Pancreas (tissue), 10 donors: ENCODE results near the gene MBOAT2. TPM values are rescaled to one million over a fixed set of nuclear protein-coding genes. Genes with fewer than 3 reads are reported as not detected.
"Not testable (repeated sequence)": the region's sequence is repeated elsewhere in the genome, so short reads cannot be mapped to it uniquely, and the experiment has no call there.

Experiments
- ATAC-seq, 4 donors: fragments of 200-7000 bp; cut with Tn5 transposase; one replicate each; pipeline versions ENCODE4 v1.8.0 to v1.9.1; 2020; ENCODE audit warnings: mild to moderate bottlenecking in 4 of 4, moderate library complexity in 4 of 4
- DNase-seq, 6 donors: peaks; one replicate each; pipeline ENCODE4 v3.0.0-alpha.2; 2020
- FAIRE-seq: peaks from 2 replicates; lab custom pipeline; 2012; peaks lifted over from hg19 to GRCh38; lab: Jason Lieb, UNC
- H3K27ac ChIP-seq, 4 donors: fragments of 200-600 bp; sonication (generic); 1 replicate in 3 of 4; 2 replicates in 1 of 4; pipeline versions ENCODE4 v1.5.0 to v1.8.0; 2020
- H3K27me3 ChIP-seq, 4 donors: fragments of 200-600 bp; one replicate each; pipeline ENCODE4 v1.8.0; 2021
- H3K36me3 ChIP-seq, 3 donors: fragments of 200-600 bp; sonication (generic) in 1 of 3; one replicate each; pipeline versions ENCODE4 v1.5.0 to v1.8.0; 2020 to 2021
- H3K4me1 ChIP-seq, 3 donors: fragments of 200-600 bp; one replicate each; pipeline ENCODE4 v1.8.0; 2021
- H3K4me3 ChIP-seq, 4 donors: fragments of 200-600 bp; sonication (generic) in 2 of 4; one replicate each; pipeline versions ENCODE4 v1.5.0 to v1.8.0; 2020 to 2021
- H3K9me3 ChIP-seq, 4 donors: fragments of 200-600 bp; one replicate each; pipeline ENCODE4 v1.8.0; 2021
- WGBS, 2 donors: extraction: QIAGEN DNeasy Blood & Tissue Kit; methylation state at CpG; one replicate each; pipeline ENCODE4 v1.1.7; 2013; 5-methylcytosine and 5-hydroxymethylcytosine counted together
- intact Hi-C, 3 donors: fragments of 100-400 bp; cut with DNase I; formaldehyde crosslinking; loops; one replicate each; pipeline versions ENCODE4 v1.11.1 to v1.14.2; 2022
- polyA plus RNA-seq, 2 donors: library from polyadenylated mRNA; stranded (reverse); fragments of 200-250 nt; gene quantifications; one replicate each; pipeline ENCODE4 v1.2.3, GENCODE V29; 2013
- total RNA-seq, 6 donors: library from RNA; stranded (reverse); fragmentation: NEBNext Ultra II Directional in 4 of 6; extraction: Animal tissue kit (Norgen Biotek cat#: 25700) in 4 of 6; gene quantifications; one replicate each; pipeline versions ENCODE4 v1.2.1 to v1.2.4, GENCODE V29; 2021 to 2023
- TF ChIP-seq, protein P1 (sequence below), 4 donors: fragments of 200-600 bp; sonication (generic) in 3 of 4; IDR thresholded peaks; one replicate each; pipeline versions ENCODE4 v1.5.0 to v1.8.0; 2021; ENCODE audit warnings: antibody characterized with exemption in 4 of 4
- donor health status: healthy with polysubstance abuse.
- donor health status: DM: no; HTN: no; CAD: no; lungs with moderate emphysema.
- donor health status: DM: no; HTN: no; CAD: no.
- donor health status: control.
- donor health status: control.
- donor health status: Bipolar disorder and iron deficiency.
- donor health status: DM: yes; HTN: yes; CAD: no.
- donor health status: DM: no; HTN: no; CAD: no.
- donor health status: DM: no; HTN: no; CAD: no.
- donor health status: DM: yes; HTN: yes; CAD: no.

MBOAT2 gene
- total and polyA plus RNA-seq, 8 donors: 1.2 to 5.7 (median 2.5) TPM

DNA sequence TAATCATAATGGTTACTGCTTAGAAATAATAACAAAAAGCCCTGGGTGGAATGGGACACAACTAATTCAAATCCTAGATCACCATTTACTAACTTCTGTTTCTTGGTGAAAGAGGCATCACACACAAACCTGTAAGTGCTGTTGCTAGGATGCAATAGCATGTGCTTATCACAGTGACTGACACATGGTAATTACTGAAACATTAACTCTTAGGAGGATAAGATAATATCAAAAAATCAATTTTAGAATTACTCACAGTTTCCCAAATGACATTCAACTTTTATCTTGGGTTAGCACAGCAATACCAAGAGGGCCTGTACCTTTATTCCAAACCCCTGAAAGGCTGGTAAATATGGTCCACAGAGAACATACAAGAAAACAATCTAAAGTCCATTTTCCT, 69.1 kb downstream of the MBOAT2 start:
- Histone ChIP-seq H3K27ac (no peak overlapping the region), H3K36me3 (no peaks in the 10 kb centered on the region), H3K9me3 (no peaks in the 10 kb centered on the region), H3K4me1 (no peaks in the 10 kb centered on the region), H3K4me3 (no peak overlapping the region), H3K27me3 (no peaks in the 10 kb centered on the region)
- ATAC-seq (no peak), FAIRE-seq (no peak), DNase-seq (no peak)
- TF ChIP-seq, protein P1, sequence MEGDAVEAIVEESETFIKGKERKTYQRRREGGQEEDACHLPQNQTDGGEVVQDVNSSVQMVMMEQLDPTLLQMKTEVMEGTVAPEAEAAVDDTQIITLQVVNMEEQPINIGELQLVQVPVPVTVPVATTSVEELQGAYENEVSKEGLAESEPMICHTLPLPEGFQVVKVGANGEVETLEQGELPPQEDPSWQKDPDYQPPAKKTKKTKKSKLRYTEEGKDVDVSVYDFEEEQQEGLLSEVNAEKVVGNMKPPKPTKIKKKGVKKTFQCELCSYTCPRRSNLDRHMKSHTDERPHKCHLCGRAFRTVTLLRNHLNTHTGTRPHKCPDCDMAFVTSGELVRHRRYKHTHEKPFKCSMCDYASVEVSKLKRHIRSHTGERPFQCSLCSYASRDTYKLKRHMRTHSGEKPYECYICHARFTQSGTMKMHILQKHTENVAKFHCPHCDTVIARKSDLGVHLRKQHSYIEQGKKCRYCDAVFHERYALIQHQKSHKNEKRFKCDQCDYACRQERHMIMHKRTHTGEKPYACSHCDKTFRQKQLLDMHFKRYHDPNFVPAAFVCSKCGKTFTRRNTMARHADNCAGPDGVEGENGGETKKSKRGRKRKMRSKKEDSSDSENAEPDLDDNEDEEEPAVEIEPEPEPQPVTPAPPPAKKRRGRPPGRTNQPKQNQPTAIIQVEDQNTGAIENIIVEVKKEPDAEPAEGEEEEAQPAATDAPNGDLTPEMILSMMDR (IDR thresholded peaks at IDR 0.05): no peak
- intact Hi-C loops: no loop called here

- WGBS, 2 donors: 54 to 66% methylated on average over 2 of the region's 2 CpGs
- Histone ChIP-seq H3K9me3 (no peaks in the 10 kb centered on the region), H3K4me3 (no peak overlapping the region), H3K4me1 (no peaks in the 10 kb centered on the region), H3K36me3 (no peaks in the 10 kb centered on the region), H3K27me3 (no peaks in the 10 kb centered on the region), H3K27ac (no peak overlapping the region)
- intact Hi-C loops: no loop called here
- FAIRE-seq (no peak), ATAC-seq (no peak), DNase-seq (no peak)
- TF ChIP-seq, protein P1 (IDR thresholded peaks at IDR 0.05): no peak
These were observed 70.8 kb downstream of the MBOAT2 start for GRCh38 chr2:8932702-8933101.

GRCh38 chr2:8930185-8930584, 73.3 kb downstream of the MBOAT2 start:
- FAIRE-seq, DNase-seq, intact Hi-C loops, H3K4me3 ChIP-seq, H3K27me3 ChIP-seq, H3K27ac ChIP-seq, H3K36me3 ChIP-seq, H3K4me1 ChIP-seq, ATAC-seq, H3K9me3 ChIP-seq: not testable (repeated sequence)
- WGBS, 2 donors: 82% methylated on average over 4 of the region's 5 CpGs

DNA sequence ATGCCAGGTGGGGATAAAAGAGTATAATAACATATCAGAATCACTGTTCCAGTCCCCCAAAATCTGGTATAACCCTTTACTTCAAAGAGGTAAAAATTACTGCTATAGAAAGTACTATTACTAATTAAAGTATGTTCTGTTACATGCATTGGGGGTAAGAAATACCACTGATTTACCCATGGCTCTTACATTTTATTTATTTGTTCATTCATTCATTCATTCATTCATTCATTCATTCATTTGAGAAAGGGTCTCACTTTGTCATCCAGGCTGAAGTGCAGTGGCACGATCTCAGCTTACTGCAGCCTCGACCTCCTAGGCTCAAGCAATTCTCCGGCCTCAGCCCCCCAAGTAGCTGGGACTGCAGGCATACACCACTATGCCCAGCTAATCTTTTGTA, 74.4 kb downstream of the MBOAT2 start:
- H3K27ac ChIP-seq: no peak overlapping the region
- TF ChIP-seq, protein P1 (IDR thresholded peaks at IDR 0.05): no peak
- H3K9me3 ChIP-seq: no peaks in the 10 kb centered on the region
- H3K4me3 ChIP-seq: no peak overlapping the region
- DNase-seq (no peak), FAIRE-seq (no peak), ATAC-seq (no peak)
- intact Hi-C loops: no loop called here
- H3K36me3 ChIP-seq: no peaks in the 10 kb centered on the region
- H3K4me1 ChIP-seq: no peaks in the 10 kb centered on the region
- 93 to 98% methylated on average over 3 of the region's 3 CpGs for WGBS, 2 donors
- H3K27me3 ChIP-seq: no peaks in the 10 kb centered on the region

- DNase-seq: no peak
- Histone ChIP-seq H3K36me3 (no peaks in the 10 kb centered on the region), H3K27me3 (no peaks in the 10 kb centered on the region), H3K4me3 (no peak overlapping the region), H3K9me3 (no peaks in the 10 kb centered on the region), H3K27ac (no peak overlapping the region), H3K4me1 (no peaks in the 10 kb centered on the region)
- FAIRE-seq: no peak
- ATAC-seq: peak in 3 of 4 donors; percentile 28 to 61 (median 29)
- TF ChIP-seq, protein P1 (IDR thresholded peaks at IDR 0.05): no peak
- WGBS, 2 donors: 76 to 82% methylated on average over 17 of the region's 17 CpGs
- intact Hi-C loops: no loop called here
These were observed 75.7 kb downstream of the MBOAT2 start for GRCh38 chr2:8927510-8928455.
